CD4-positive, alpha-beta T cell treated with Interleukin-15 for 4 hours (primary cell): ENCODE results near the gene JMJD4.

ENCODE experiments used
- DNase-seq: peaks from one replicate; pipeline ENCODE4 v3.0.0-alpha.2; 2020; ENCODE audit warnings: low spot score

Gene JMJD4

DNA sequence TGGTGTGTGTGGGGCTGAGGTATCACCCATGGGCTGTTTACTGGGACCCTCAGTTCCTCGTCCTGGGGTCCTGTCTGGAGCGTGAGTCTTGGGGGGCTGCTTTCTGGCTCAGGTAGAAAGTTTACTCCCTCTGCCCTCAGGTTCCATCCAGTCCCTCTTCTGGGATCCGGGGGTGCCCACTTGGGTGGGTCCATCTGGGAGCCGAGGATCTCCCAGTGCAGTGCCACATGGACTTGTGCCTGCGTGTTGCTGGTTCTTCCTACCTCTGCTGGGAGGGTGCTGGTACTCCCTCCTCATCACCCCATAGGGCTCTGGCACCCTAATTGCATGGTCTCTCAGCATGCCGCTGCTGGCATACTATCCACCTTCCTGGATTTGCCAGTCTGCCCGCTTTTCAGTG lies 14.1 kb upstream of the JMJD4 start:
- DNase-seq: no peak

DNA sequence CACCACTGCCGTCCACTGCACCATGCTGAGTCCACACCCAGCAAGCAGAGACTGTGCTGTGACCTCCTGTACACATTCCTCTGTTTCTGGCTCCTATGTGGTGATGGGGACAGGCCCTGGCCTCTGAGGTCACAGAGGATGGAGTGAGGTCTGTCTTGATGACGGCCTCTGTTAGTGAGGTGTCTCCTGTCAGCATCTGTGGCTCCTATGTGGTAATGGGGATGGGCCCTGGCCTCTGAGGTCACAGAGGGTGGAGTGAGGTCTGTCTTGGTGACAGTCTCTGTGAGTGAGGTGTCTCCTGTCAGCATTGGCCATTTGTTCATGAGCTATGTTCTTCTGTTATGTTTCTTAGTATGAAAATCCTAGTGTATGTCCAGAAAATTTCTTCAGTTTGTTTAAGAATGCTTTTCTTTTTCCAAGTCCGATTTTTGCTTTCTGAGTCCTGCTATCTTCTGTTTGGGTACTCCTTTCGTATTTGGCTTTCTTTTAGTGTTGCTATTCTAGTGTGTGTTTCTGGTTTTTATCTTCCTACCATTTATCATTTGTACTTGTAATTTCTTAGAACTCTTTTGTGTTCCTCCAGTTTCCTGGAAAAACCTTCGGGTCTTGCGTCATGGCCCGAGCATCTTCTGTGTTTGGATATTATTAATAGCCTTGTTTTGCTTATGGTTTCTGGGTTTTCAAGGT lies 13.5 kb upstream of the JMJD4 start:
- DNase-seq: peak; percentile 41

DNA sequence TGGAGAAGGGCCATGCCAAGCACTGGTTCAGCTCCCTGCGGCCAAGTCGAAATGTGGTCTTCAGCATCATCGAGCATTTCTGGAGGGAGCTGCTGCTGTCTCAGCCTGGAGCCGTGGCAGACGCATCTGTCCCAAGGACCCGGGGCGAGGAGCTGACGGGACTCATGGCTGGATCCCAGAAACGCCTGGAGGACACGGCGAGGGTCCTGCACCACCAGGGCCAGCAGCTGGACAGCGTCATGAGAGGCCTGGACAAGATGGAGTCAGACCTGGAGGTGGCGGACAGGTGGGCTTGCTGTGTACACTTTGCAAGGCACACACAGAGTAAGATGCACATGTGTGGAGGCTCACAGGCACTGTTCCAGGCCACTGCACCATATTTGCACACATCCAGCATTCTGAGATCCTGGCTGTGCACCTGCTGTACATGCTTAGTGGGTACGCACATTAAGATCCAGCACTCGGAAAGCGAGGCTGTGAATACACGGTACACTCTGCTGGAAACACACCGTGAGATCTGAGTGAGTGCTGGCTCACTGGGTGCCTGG lies 12.9 kb upstream of the JMJD4 start:
- DNase-seq: no peak

DNA sequence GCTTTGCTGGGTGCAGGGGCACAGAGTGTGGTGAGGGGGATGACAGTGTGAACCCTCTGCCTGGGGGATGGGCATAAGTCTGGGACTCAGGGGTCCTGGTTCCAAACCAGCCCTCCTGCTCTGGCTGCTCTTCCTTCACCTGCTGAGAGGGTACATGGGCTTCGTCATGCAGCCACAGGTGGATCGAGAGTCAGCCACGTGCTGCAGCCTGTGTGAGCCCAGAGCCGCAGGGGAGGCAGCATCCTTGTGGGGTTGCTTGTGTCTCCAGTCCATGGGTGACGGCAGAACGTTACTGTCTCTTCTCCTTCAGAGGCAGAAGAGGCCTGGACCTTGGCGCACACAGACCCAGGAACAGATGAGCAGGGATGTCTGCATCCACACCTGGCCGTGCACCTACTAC lies 12.3 kb upstream of the JMJD4 start:
- no peak for DNase-seq

DNA sequence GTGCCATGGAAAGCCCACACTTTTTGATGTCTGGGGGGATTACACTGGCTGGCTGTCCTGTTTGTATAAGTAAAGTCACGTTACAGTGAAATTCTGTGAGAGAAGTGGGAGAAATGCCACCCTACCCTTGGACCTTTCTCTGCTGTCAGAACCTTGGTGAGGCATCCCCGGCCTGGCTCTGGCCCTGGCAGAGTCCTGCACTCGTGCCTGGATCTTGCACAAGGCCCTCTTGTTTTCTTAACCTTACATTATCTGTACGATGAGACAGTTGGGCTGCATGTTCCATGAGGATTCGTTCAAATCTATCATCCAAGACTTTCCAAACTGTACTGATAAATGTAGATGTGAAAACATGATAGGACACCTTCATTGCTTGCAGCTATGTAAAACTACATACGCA lies 11.6 kb upstream of the JMJD4 start:
- DNase-seq: no peak

DNA sequence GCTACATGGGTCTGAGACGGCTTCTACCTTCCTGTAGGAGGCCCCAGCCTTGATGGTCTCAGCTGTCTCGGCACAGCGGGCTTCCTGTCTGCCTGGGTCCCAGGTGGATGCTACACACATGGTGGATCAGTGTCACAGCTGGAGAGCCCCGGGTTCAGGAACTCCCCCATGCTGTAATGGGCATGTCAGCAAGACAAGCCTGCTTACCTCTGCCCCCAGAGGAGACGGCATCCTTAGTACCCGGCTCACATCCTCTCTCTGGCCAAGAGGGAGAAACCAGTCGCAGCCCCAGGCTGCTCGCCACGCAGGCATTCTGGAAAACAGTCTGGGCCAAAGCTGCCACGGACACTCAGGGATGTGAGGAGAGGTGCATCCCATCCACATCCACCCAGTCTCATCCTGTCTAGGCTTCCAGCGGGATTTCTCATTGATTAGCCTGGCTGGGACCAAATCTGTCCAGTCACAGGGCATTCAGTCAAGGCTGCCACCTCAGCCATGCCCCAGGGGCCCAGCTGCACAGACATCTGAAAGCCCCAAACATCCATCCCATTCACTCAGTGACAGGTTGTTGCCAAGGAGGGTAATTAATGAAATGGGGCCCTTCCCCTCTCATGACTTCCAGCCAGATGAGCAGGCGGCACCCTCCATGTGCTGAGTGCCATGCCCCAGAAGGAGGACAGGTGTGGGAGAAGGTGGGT lies 10.6 kb upstream of the JMJD4 start:
- no peak for DNase-seq

DNA sequence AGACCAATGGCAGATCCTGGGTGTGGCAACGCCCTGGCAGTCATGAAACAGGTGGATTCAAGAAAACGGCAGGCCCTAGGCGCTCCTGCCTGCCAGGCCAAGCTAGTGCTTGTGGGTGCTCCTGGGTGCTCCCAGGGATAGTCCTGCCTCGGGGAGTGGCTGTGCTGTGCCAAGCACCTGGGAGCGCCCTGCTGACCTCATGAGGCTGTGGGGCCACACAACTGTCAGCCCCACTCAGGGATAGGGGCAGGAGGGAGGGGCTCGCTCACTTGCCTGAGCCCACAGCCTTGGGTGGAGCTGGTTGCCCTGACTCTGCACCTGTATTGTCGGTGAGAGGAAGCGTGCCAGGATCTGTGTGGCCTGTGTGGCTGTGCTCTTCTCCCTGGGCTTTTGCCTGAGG lies 9.6 kb upstream of the JMJD4 start:
- no peak for DNase-seq

DNA sequence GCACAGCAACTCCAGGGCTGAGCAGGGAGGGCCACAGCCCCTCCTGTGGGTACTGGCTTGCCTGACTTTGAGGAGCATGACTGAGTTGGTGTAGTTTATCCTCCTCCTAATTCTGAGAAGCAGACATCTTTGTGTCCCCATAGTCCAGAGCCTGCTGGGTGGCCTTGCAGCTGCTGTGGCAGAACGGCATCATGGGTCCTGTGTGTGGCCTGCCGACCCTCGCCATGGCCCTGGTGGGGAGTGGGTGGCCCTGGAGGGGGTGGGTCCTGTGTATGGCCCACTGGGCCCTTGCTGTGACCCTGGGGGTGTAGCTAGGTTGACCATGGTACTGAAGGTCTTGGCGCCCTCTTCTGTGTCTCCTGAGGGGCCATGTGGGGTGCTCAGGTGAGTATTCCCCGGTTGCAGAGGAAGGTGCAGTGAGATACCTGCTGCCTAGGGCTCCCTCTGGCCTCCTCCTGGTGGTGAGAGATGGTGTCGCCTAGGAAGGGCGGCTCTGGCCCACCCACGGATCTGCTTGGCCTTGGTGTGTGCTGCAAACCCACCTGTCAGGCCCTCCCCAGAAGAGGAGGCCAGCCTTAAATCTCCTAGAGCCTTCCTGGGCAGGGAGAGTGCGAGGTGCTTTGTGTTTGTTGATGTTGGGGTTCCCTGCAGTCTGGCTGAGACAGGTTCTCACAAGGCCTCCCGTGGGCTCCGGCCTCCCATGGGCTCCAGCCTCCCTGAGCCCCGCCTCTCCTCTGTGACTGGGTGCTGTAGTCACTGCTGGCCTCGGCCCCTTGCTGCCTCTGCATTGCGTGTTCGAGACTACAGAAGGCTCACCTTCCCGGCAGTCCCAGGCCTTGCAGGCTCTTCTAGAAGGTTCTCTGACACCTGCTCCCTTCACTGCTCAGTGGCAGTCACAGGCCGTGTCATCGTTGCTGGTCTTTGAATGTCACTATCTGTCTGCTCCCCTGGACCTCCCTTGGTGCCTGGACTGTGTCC lies 7.9 kb upstream of the JMJD4 start:
- no peak for DNase-seq

DNA sequence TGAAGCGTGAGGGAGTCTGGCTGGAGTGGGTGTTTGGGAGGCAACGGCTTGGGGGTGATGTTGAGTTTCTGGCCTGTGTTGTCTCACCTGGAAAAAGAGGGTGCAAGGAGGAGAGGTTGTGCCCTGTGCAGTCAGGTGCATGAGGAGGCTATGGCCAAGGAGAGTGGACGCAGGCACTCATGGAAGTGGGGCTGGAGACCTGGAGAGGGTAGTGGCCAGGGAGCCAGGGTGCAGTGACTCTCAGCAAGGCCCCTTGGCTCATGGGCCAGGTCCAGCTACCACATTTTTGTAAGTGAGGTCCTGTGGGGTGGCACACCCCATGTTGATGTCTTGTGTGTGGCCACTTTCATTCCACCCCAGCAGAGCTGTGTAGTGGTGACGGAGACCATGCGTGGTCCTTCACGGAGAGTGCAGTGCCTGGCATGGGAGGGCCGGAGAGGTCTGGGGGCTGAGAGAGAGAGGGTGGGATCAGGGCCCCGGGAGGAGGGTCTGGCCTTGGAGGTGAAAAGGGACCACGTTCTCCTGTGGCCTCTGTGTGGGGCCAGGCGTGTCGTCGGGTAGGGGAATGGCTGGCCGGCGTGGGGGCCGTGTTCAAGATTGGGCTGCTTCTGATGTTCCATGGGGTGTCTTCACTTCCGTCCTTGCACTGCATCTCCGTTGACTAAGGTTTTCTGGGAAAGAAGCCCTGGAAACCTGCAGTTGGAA lies 6.2 kb upstream of the JMJD4 start:
- DNase-seq: no peak

DNA sequence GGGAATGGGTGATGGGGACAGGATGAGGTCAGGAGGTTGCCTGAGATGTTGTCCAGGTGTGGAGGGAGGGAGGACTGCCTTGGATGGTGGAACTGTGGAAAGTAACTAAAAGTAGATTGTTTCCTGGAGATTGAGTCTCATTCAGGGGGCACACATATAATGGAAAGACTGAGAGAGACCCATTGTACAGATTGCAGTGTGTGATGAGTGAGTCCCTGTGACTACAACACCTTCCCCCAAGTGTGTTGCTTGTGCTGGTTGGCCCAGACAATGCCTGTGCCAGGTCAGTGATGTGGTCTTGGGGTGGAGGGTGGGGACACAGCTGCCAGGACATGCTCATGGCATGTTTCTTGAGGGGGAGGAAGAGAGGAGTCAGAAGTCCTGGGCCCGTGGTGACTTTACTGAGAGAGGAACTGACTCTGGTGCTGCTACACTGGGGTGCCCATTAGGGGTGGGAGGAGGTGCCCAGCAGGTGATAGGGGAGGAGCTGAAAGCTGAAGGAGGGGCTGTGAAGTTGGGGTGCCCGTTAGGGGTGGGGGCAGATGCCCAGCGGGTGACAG lies 5.4 kb upstream of the JMJD4 start:
- no peak for DNase-seq

DNA sequence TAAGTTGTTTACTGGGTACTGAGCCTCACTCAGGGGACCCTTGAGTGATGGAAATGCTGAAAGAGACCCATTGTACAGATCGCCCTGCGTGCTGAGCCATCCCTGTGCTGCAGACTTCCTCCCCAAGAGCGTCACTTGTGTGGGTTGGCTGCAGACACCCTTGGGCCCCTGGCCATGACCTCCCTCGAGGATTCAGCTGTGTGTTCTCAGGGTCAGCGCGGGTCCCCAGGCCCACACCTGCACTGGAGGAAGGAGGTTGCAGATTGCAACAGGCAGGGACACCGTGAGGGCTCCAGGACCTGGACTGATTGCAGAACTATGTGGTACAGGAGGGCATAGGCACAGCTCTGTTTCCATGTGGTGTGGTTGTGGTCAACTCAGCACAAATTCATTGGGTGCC lies 4.5 kb upstream of the JMJD4 start:
- no peak for DNase-seq

DNA sequence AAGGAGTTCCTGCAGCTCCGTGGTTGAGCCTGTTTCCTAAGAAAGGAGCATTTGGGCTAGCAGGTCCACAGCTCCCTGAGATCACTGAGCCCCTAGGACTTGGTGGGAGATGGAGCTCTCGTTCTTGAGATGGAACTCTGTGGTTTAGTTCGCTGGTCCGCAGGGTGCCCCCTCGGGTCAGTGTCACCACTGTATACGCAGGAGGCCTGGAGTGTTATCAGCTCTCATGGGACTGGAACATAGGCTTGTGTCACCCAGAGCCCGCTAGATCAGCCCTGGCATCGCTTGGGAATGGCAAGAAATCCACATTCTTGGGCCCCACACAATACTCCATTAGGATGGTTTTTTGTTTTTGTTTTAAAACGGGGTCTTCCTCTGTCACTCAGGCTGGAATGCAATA lies 3.7 kb upstream of the JMJD4 start:
- DNase-seq: no peak

DNA sequence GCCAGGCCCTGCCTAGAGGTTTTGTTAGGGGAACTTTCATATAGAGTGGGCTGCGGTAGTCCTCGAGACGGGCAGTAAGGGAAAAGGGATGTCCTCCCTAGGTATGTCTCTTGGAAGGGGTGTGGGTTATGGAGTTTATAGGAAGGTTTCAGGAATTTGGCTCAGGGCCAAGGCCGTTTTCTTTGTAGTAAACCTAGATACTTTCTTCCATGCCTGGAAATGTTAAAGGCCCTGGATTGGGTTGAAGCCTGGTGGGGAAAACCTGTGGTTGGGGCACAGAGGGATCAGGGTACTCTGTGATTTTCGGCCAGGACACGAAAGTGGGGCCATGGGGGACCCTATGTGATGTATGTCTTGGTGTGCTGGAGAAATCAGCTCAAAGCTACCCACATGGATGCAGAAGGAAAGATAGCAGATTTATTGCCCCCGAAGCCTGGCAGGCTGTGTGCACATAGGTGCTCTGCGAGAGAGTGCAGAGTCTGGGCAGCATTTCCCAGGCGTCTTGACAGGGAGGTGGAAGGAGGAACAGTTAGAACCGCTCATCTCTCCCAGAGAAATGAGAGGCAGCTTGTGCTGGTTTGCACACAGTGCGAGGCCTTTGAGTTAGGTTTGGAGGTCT lies 1.8 kb upstream of the JMJD4 start:
- no peak for DNase-seq

DNA sequence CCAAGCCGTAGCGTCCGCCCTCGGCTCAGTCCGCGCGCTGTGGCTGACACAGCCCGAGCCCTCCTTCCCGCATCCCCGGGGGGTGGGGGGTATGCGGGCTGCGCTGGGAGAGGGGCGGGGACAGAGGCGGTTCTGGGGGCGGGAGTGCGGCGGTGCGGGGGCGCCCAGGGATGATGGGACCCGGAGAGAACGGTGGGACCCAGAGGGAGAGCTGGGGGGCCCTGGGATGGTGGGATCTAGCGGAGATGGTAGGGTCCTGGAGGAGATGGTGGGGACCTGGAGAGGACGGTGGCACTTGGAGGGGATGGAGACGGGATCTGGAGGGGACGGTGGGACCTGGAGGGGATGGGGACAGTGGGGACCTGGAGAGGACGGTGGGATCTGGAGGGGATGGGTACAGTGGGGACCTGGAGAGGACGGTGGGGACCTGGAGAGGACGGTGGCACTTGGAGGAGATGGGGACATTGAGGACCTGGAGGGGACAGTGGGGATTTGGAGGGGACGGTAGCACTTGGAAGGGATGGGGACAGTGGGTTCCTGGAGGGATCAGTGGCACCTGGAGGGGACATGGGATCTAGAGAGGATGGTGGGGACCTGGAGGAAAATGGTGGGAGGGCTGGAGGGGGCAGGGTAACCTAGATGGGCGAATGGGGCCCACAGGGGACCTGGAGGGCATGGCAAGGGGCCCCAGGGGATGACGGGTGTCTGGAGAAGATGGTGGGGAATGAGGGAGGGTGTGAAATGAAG lies 610 bp upstream of the JMJD4 start:
- no peak for DNase-seq

DNA sequence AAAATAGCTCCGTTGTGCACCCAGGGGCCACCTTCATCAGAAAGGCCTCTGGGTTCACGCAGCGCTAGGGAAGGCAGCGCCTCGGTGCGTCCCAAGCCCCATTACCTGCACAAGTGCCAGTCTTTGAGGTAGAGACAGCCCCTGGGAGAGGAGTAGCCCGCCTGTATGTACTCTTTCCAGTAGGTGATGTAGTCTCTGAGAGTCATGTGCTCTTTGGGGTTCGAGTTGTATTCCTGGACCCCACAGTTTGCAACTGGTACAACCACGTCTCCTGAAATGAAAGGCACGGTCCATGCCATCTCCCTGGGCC lies 601 bp downstream of the JMJD4 start:
- no peak for DNase-seq

DNA sequence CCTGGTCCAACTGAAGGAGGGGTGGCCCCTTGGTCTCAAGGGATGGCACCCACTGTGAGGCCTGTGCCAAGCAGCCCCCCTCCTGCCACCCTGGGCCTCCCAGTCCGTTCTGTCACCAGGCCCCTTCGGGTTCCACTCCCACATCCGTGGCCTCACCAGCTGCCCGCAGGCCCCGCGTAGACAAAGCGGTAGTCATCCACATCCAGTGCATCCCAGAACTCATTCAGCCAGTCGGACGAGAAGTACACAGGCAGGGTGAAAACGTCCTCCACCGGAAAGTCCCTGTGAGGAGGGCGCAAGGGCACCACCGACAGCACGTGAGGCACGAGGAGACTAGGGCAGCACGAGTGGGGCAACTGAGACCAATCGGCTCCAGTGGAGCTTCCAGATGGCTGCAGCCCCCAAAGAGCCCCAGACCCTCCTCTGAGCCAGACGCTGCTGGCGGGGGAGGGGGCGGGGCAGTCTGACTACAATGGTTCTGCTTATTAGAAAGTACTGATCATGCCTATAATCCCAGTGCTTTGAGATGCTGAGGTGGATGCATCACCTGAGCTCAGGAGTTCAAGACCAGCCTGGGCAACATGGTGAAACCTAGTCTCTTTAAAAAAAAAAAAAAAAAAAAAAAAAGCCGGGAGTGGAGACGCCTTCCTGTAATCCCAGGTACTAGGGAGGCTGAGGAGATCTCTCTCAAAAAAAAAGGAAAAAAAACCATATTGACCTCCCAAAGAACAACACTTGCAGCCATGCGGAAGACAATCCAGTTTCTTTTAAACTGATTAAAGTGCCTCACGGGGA lies 1.2 kb downstream of the JMJD4 start:
- DNase-seq: no peak

DNA sequence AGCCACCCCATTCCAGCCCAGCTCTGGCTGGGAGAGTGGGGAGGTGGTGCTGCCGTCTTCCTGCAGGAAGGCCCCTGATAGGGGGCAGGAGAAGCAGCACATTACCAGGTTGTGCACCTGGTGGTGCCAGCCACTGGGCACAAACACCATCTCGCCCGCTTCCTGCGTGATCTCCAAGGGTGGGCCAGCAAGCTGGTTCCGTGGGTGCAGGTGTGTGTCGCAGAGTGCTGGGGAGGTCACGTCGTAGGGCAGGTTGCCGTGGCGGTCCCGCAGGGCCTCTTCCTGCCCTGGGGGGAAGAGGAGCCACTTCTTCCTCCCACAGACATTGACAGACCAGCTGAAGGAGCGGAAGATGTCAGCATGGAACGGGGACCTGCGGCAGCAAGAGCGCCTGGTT lies 1.8 kb downstream of the JMJD4 start:
- no peak for DNase-seq

DNA sequence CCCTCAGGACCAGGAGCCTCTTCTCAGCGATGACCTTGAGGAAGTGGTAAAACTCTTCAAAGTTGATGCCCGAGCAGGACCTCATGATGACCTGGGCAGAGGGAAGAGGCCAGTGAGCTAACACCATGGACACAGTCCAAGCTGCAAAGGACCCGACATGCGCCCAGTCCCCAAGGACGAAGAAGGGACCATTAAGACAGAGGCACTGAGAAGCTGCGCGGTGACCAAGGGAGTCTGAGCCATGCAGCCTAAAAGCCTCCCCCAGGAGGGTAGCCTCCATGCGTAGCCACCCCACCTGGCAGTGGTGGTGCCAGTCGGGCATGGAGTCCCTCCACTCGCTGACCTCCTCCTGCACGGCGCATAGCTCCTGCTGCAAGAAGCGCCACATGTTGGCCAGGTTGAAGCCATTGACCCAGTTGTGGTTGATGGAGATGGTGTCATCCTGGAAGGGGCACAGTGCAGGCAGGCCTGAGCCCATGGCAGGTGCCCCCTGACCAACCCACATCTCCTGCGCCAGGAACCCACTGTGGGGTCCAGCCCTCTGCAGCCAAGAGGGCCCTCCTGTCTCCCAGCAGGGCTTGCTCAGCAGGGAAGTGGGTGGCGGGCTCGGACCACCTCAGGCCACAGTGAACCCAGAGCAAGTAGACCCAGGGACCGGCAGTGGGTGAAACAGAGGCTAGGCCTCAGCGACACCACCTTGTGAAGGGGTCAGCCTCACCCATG lies 2.4 kb downstream of the JMJD4 start:
- DNase-seq: no peak
